Right lobe of liver (tissue), 6 donors: ENCODE results near the gene PTPRK. TPM values are rescaled to one million over a fixed set of nuclear protein-coding genes. Genes with fewer than 3 reads are reported as not detected.

ENCODE experiments used
- ATAC-seq, 4 donors: fragments of 200-7000 bp; cut with Tn5 transposase; one replicate each; pipeline ENCODE4 v1.9.1; 2020; ENCODE audit warnings: mild to moderate bottlenecking in 4 of 4, moderate library complexity in 4 of 4
- DNase-seq, 3 donors: peaks; one replicate each; pipeline ENCODE4 v3.0.0-alpha.2; 2020
- H3K27ac ChIP-seq, 3 donors: fragments of 200-600 bp; one replicate each; pipeline ENCODE4 v1.8.0; 2022
- H3K27me3 ChIP-seq, 2 donors: fragments of 200-600 bp; one replicate each; pipeline ENCODE4 v1.8.0; 2022
- H3K36me3 ChIP-seq, 4 donors: fragments of 200-600 bp; sonication (generic) in 1 of 4; one replicate each; pipeline versions ENCODE4 v1.5.1 to v1.8.0; 2017 to 2022; ENCODE audit warnings: control low read depth in 1 of 4
- H3K4me1 ChIP-seq, 4 donors: fragments of 200-600 bp; sonication (generic) in 1 of 4; one replicate each; pipeline versions ENCODE4 v1.5.1 to v1.8.0; 2017 to 2022; ENCODE audit warnings: control low read depth in 1 of 4
- H3K4me3 ChIP-seq, 3 donors: fragments of 200-600 bp; one replicate each; pipeline ENCODE4 v1.8.0; 2022
- H3K9me3 ChIP-seq, 4 donors: fragments of 200-600 bp; sonication (generic) in 1 of 4; one replicate each; pipeline versions ENCODE4 v1.5.1 to v1.8.0; 2017 to 2022; ENCODE audit warnings: control low read depth in 1 of 4
- CTCF ChIP-seq, 4 donors: fragments of 200-600 bp in 3 of 4; fragments of 450-650 bp in 1 of 4; IDR thresholded peaks; one replicate each; pipeline versions ENCODE4 v1.5.1 to v1.8.0; 2016 to 2022; ENCODE audit warnings: antibody characterized with exemption in 4 of 4, mild to moderate bottlenecking in 2 of 4
- POLR2A ChIP-seq: fragments of 450-650 bp; IDR thresholded peaks from one replicate; pipeline ENCODE4 v1.6.1; 2017; ENCODE audit warnings: antibody characterized with exemption, mild to moderate bottlenecking
- WGBS: methylation state at CpG from one replicate; pipeline ENCODE4 v1.1.6; 2018; ENCODE audit warnings: low coverage, low lambda C conversion rate; ENCODE audit not compliant: insufficient coverage; ENCODE audit errors: missing lambda C conversion rate; 5-methylcytosine and 5-hydroxymethylcytosine counted together
- intact Hi-C, 2 donors: fragments of 100-400 bp; cut with DNase I; formaldehyde crosslinking; loops; one replicate each; pipeline versions ENCODE4 v1.11.2 to v1.14.1; 2022
- total RNA-seq, 6 experiments: library from RNA; depleted of rRNA in 2 of 6; stranded (reverse); fragments of >200 nt in 2 of 6; fragmentation: NEBNext Ultra II Directional in 3 of 6; extraction: Animal tissue kit (Norgen Biotek cat#: 25700) in 3 of 6; gene quantifications; one replicate each; pipeline versions ENCODE4 v1.1.0 to v1.2.4, GENCODE V29; 2016 to 2023
- donor health status: DM: no; HTN: yes; CAD: no.
- donor health status: DM: no; HTN: no; CAD: no.
- donor health status: DM: no; HTN: no; CAD: no.
- donor health status: DM: no; HTN: yes; CAD: no.
- donor health status: DM: no; HTN: yes; CAD: no.

Gene PTPRK
- total RNA-seq, 6 experiments from 2014 or later = 27.7 to 54.5 (median 35.7) TPM

GRCh38 chr6:128069188-128069587 lies 451.2 kb downstream of the PTPRK start:
- H3K4me3 ChIP-seq = no peak overlapping the region
- DNase-seq = no peak
- 89% methylated on average over 2 of the region's 2 CpGs for whole genome bisulfite sequencing
- intact Hi-C loops = no loop called here
- no peak for TF ChIP-seq POLR2A
- H3K27ac ChIP-seq = no peak overlapping the region
- peaks cover 0 to 3% (median 0%) of the 10 kb centered on the region in 4 donors for H3K36me3 ChIP-seq
- no peak for ATAC-seq
- no peaks in the 10 kb centered on the region for H3K27me3 ChIP-seq
- peaks cover 0 to 10% (median 3%) of the 10 kb centered on the region in 4 donors for H3K4me1 ChIP-seq
- no peaks in the 10 kb centered on the region for H3K9me3 ChIP-seq

- intact Hi-C loops = no loop called here
- Histone ChIP-seq H3K4me1 (peaks cover 0 to 21% (median 5%) of the 10 kb centered on the region in 4 donors), H3K36me3 (peaks cover 0 to 3% (median 0%) of the 10 kb centered on the region in 4 donors), H3K27me3 (no peaks in the 10 kb centered on the region), H3K27ac (no peak overlapping the region), H3K4me3 (no peak overlapping the region), H3K9me3 (no peaks in the 10 kb centered on the region)
- TF ChIP-seq CTCF (IDR thresholded peaks at IDR 0.05) = no peak
- TF ChIP-seq POLR2A = no peak
- ATAC-seq (no peak), DNase-seq (no peak)
- 78% methylated on average over 5 of the region's 5 CpGs for WGBS
These were observed 452.3 kb downstream of the PTPRK start for GRCh38 chr6:128068119-128068479.

DNA sequence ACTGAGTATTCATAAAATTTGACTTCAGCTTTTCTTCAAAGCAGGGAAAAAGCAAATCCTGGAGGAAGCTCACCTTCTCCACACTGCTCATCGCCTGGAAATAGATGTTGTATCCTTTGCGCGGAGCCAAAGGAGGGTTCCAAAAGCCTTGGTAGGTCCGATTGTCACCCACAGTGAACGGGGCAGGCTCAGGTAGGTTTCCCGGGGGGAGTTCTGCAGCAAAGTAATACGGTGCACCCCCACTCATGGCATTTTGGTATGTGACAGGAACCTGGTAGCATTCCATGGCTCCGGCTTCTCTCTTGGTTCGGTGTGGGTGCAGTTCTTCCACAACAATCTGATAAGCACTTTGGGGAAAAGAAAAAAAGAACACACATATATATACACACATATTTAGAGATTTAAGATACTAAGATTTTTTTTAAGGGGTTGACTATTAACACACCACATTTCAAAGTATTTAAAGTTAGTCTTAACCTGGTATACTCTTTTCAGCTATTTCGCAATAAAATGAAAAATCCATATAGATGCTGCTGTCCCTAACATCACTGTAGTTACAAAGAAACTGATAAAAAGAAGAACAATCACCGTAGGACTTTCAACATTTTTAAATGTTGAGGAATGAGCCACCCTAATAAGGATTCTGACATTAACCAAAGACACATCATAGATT lies 452.8 kb downstream of the PTPRK start:
- no peaks in the 10 kb centered on the region for H3K9me3 ChIP-seq
- TF ChIP-seq CTCF (IDR thresholded peaks at IDR 0.05) (no peak), POLR2A (no peak)
- no peaks in the 10 kb centered on the region for H3K27me3 ChIP-seq
- intact Hi-C loops = no loop called here
- H3K4me3 ChIP-seq = no peak overlapping the region
- 93% methylated on average over 7 of the region's 11 CpGs for WGBS
- no peak overlapping the region for H3K27ac ChIP-seq
- no peak for DNase-seq
- no peak for ATAC-seq
- H3K36me3 ChIP-seq = peaks cover 0 to 3% (median 0%) of the 10 kb centered on the region in 4 donors
- peaks cover 0 to 26% (median 7%) of the 10 kb centered on the region in 4 donors for H3K4me1 ChIP-seq

DNA sequence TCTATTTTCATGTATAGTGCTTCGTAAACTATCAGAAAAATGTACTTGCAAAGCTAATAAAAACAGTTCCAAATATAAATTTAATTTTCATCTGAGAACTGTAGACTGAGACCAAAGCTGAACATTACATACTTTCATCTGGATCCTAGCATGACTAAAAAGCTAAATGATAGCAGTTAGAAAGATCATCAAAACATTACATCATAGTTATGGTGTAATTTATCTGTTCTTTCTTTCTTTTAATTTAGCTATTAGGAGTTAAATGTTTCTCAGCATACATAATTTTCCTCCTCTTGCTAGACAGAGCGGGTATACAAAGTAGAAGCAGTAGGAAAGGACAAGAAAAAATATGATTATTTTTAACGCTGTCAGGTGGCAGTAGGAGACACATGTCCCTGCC lies 455.3 kb downstream of the PTPRK start:
- Histone ChIP-seq H3K27ac (peak overlapping the region in 1 of 3 donors; percentile 2), H3K36me3 (no peaks in the 10 kb centered on the region), H3K27me3 (no peaks in the 10 kb centered on the region), H3K4me1 (peaks cover 0 to 32% (median 9%) of the 10 kb centered on the region in 4 donors), H3K4me3 (no peak overlapping the region), H3K9me3 (no peaks in the 10 kb centered on the region)
- ATAC-seq = no peak
- no peak for TF ChIP-seq CTCF (IDR thresholded peaks at IDR 0.05)
- no peak for TF ChIP-seq POLR2A
- WGBS = 91% methylated on average over 3 of the region's 3 CpGs
- no peak for DNase-seq
- intact Hi-C loops = no loop called here

DNA sequence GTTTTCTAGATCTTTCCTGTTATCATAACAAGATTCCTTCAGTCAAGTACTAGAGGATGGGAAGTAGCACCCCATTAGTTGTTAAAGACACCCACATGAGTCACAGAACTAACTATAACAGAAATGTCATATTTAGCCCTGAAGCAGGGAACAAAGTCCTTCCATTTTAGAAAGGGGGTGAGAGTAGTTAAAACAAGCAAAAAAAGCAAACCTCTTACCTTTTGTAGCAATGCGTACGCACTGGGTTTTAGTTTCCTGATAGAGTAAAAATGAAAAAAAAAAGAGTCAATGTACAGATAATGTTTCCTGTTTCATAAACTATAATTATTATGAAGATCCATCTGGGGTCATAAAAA lies 455.9 kb downstream of the PTPRK start:
- intact Hi-C loops = no loop called here
- no peaks in the 10 kb centered on the region for H3K9me3 ChIP-seq
- no peak for ATAC-seq
- DNase-seq = no peak
- no peak overlapping the region for H3K4me3 ChIP-seq
- H3K36me3 ChIP-seq = no peaks in the 10 kb centered on the region
- WGBS = 68% methylated on average over 2 of the region's 2 CpGs
- TF ChIP-seq CTCF (IDR thresholded peaks at IDR 0.05) (no peak), POLR2A (no peak)
- peak overlapping the region in 1 of 3 donors; percentile 2 for H3K27ac ChIP-seq
- H3K4me1 ChIP-seq = peaks cover 0 to 32% (median 9%) of the 10 kb centered on the region in 4 donors
- no peaks in the 10 kb centered on the region for H3K27me3 ChIP-seq
